Esophagus squamous epithelium (tissue), 5 donors: Measurements from ENCODE around the gene ACOT9. TPM values are rescaled to one million over a fixed set of nuclear protein-coding genes. Genes with fewer than 3 reads are reported as not detected.

ENCODE experiments used
- DNase-seq: peaks from one replicate; lab custom pipeline; 2025; lab: John Stamatoyannopoulos, UW
- H3K27ac ChIP-seq, 4 donors: fragments of 200-600 bp; sonication (generic); one replicate each; pipeline ENCODE4 v1.5.1; 2016 to 2019; ENCODE audit warnings: mild to moderate bottlenecking in 1 of 4
- H3K27me3 ChIP-seq, 4 donors: fragments of 200-600 bp; sonication (generic); 1 replicate in 3 of 4; 2 replicates in 1 of 4; pipeline versions ENCODE4 v1.5.1 to v1.6.0; 2017 to 2021; ENCODE audit warnings: antibody characterized with exemption in 1 of 4
- H3K36me3 ChIP-seq, 3 donors: fragments of 200-600 bp; sonication (generic); one replicate each; pipeline ENCODE4 v1.5.1; 2016 to 2019
- H3K4me1 ChIP-seq, 3 donors: fragments of 200-600 bp; sonication (generic); one replicate each; pipeline ENCODE4 v1.5.1; 2017 to 2019
- H3K4me3 ChIP-seq, 4 donors: fragments of 200-600 bp; sonication (generic); 1 replicate in 3 of 4; 2 replicates in 1 of 4; pipeline ENCODE4 v1.5.1; 2016 to 2019; ENCODE audit warnings: mild to moderate bottlenecking in 2 of 4, moderate library complexity in 1 of 4
- H3K9me3 ChIP-seq, 3 donors: fragments of 200-600 bp; sonication (generic); one replicate each; pipeline ENCODE4 v1.5.1; 2016 to 2019
- POLR2A ChIP-seq, 4 donors: fragments of 450-650 bp; IDR thresholded peaks; one replicate each; pipeline ENCODE4 v1.6.1; 2017; ENCODE audit warnings: antibody characterized with exemption in 4 of 4, mild to moderate bottlenecking in 4 of 4, moderate library complexity in 3 of 4
- WGBS, 2 donors: methylation state at CpG; one replicate each; pipeline ENCODE4 v1.1.5; 2018; 5-methylcytosine and 5-hydroxymethylcytosine counted together
- intact Hi-C: fragments of 100-400 bp; cut with DNase I; formaldehyde crosslinking; loops from one replicate; pipeline ENCODE4 v1.15.0; 2022
- total RNA-seq, 4 donors: library from RNA; depleted of rRNA; stranded (reverse); fragments of >200 nt; gene quantifications; one replicate each; pipeline ENCODE4 v1.1.0, GENCODE V29; 2016
- TF ChIP-seq, protein P1 (sequence below), 6 experiments: fragments of 450-650 bp in 4 of 6; fragments of 200-600 bp in 2 of 6; sonication (generic) in 2 of 6; IDR thresholded peaks; one replicate each; pipeline ENCODE4 v1.5.1; 2016 to 2019; ENCODE audit warnings: antibody characterized with exemption in 6 of 6, mild to moderate bottlenecking in 4 of 6, moderate library complexity in 4 of 6
- donor health status: DM: yes; HTN: yes; CAD: no.

ACOT9 gene
- total RNA-seq, 4 donors from 2014 or later = 5.4 to 30.9 (median 14.8) TPM

DNA sequence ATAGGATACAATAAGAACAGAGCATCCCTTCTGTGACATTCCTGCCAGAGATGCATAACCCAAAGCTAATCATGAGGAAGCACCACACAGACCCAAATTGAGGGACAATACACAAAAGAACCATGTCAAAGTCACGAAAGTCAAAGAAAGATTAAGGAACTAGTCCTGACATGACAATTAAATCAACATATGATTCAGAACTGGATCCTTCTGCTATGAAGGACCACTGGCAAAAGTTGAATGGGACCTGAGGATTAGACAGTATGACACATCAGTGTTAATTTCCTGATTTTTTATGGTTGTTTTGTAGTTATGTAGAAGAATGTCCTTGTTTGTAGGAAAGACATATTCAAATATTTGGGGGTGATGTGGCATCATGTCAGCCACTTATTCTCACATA, 13.9 kb downstream of the ACOT9 start:
- TF ChIP-seq, protein P1, sequence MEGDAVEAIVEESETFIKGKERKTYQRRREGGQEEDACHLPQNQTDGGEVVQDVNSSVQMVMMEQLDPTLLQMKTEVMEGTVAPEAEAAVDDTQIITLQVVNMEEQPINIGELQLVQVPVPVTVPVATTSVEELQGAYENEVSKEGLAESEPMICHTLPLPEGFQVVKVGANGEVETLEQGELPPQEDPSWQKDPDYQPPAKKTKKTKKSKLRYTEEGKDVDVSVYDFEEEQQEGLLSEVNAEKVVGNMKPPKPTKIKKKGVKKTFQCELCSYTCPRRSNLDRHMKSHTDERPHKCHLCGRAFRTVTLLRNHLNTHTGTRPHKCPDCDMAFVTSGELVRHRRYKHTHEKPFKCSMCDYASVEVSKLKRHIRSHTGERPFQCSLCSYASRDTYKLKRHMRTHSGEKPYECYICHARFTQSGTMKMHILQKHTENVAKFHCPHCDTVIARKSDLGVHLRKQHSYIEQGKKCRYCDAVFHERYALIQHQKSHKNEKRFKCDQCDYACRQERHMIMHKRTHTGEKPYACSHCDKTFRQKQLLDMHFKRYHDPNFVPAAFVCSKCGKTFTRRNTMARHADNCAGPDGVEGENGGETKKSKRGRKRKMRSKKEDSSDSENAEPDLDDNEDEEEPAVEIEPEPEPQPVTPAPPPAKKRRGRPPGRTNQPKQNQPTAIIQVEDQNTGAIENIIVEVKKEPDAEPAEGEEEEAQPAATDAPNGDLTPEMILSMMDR (IDR thresholded peaks at IDR 0.05) = no peak
- no peak for TF ChIP-seq POLR2A (IDR thresholded peaks at IDR 0.05)
- no peak for DNase-seq
- intact Hi-C loops = no loop called here
- H3K36me3 ChIP-seq = peaks cover 0 to 32% (median 0%) of the 10 kb centered on the region in 3 donors
- no peaks in the 10 kb centered on the region for H3K4me1 ChIP-seq
- no peak overlapping the region for H3K4me3 ChIP-seq
- no peak overlapping the region for H3K27ac ChIP-seq
- H3K27me3 ChIP-seq = no peaks in the 10 kb centered on the region
- WGBS, 2 donors = 25 to 33% methylated on average over 1 of the region's 1 CpG
- H3K9me3 ChIP-seq = no peaks in the 10 kb centered on the region

DNA sequence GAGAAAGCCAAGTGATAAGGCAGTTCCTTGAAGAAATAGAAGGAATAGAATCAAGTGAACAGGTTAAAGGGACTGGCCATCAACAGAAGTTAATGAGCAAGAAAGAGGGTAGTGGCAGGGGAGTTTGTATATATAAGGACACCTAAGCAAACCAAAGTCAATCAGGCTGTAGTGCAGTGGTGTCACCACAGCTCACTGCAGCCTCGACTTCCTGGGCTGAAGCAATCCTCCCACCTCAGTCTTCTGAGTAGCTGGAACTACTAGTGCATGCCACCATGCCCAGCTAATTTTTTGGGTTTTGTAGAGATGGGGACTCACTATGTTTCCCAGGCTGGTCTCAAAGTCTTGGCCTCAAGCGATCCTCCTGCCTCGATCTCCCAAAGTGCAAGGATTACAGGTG, 15.9 kb downstream of the ACOT9 start:
- 44 to 100% methylated on average over 1 of the region's 3 CpGs for WGBS, 2 donors
- no peak for TF ChIP-seq POLR2A (IDR thresholded peaks at IDR 0.05)
- TF ChIP-seq, protein P1 (IDR thresholded peaks at IDR 0.05) = no peak
- H3K9me3 ChIP-seq = no peaks in the 10 kb centered on the region

DNA sequence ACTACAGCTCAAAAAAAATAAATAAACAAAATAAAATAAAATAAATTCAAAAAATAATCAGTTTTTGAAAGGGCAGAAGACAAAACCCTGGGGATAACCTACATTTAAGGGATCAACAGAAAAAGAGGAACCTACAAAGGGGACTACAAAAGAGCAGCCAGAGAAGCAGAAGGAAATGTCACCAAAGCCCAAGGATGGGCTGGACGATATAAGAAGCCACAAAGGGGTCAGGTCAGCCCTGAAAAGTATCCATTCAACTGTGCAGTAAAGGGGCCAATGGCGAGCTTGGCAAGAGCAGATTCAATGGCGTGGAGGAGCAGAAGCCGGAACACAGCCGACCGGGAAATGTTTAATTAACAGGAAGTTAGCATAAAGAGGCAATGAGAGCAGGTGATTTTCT, 16.9 kb downstream of the ACOT9 start:
- H3K4me1 ChIP-seq = no peaks in the 10 kb centered on the region
- H3K36me3 ChIP-seq = peaks cover 0 to 38% (median 0%) of the 10 kb centered on the region in 3 donors
- 69 to 75% methylated on average over 6 of the region's 6 CpGs for WGBS, 2 donors
- H3K27ac ChIP-seq = no peak overlapping the region
- H3K4me3 ChIP-seq = no peak overlapping the region
- no peaks in the 10 kb centered on the region for H3K9me3 ChIP-seq
- intact Hi-C loops = no loop called here
- TF ChIP-seq POLR2A (IDR thresholded peaks at IDR 0.05) = no peak
- TF ChIP-seq, protein P1 (IDR thresholded peaks at IDR 0.05) = no peak
- H3K27me3 ChIP-seq = no peaks in the 10 kb centered on the region
- no peak for DNase-seq

More for the DNA sequence above, 15.9 kb downstream of the ACOT9 start:
- Histone ChIP-seq H3K27ac (no peak overlapping the region), H3K4me3 (no peak overlapping the region), H3K27me3 (no peaks in the 10 kb centered on the region), H3K36me3 (peaks cover 0 to 33% (median 0%) of the 10 kb centered on the region in 3 donors), H3K4me1 (no peaks in the 10 kb centered on the region)
- DNase-seq = no peak
- intact Hi-C loops = no loop called here

DNA sequence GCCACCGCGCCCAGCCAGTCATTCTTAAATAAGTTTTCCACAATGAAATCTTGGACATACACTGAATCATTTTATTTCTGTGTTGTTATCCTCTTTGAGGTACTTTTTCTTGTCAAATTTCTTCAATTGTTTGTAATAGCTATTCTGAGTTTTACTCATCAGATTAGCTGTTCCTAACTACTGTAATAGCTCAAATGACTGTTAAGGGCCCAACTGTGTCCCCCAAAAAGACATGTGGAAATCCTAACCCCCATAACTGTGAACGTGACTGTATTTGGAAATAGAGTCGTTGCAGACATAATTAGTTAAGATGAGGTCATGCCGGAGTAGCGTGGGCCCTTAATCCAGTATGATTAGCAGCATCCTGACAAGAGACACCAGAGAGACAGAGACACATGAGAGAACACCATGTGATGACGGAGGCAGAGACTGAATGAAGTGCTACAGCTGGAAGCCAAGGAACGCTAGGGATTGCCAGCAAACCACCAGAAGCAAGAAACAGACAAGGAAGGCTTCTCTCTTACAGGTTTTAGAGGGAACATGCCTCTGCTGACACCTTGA, 22.9 kb downstream of the ACOT9 start:
- peaks cover 0 to 42% (median 0%) of the 10 kb centered on the region in 3 donors for H3K36me3 ChIP-seq
- WGBS, 2 donors = 80 to 84% methylated on average over 8 of the region's 8 CpGs
- no peak for DNase-seq
- no peak overlapping the region for H3K27ac ChIP-seq
- intact Hi-C loops = no loop called here
- TF ChIP-seq POLR2A (IDR thresholded peaks at IDR 0.05) = no peak
- TF ChIP-seq, protein P1 (IDR thresholded peaks at IDR 0.05) = no peak
- H3K4me3 ChIP-seq = no peak overlapping the region
- no peaks in the 10 kb centered on the region for H3K4me1 ChIP-seq
- no peaks in the 10 kb centered on the region for H3K9me3 ChIP-seq
- H3K27me3 ChIP-seq = no peaks in the 10 kb centered on the region

DNA sequence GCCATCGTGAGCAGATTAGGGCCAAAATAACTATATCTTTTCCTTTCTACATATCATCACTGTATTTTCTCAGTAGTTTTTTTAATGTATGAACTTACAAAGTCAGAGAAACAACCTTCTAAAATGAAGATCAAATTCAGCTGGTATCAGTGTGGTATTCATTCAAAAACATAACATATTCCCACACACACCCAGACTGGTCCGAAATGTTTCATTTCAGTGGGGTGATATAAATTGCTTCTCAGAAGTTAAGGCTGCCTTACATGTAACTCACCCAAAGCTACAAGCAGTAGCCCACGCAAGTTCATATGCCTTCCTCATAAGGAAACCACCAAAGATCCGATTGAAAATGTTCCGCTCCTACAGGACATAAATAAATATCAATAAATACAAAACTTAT, 37.8 kb downstream of the ACOT9 start:
- TF ChIP-seq, protein P1 (IDR thresholded peaks at IDR 0.05) = no peak
- TF ChIP-seq POLR2A (IDR thresholded peaks at IDR 0.05) = no peak
- Histone ChIP-seq H3K4me1 (no peaks in the 10 kb centered on the region), H3K36me3 (peaks cover 0 to 57% (median 0%) of the 10 kb centered on the region in 3 donors), H3K9me3 (no peaks in the 10 kb centered on the region), H3K27ac (no peak overlapping the region), H3K4me3 (no peak overlapping the region), H3K27me3 (no peaks in the 10 kb centered on the region)
- WGBS, 2 donors = 85 to 92% methylated on average over 5 of the region's 5 CpGs
- no peak for DNase-seq
- intact Hi-C loops = no loop called here
